HG02610 (cell line): ENCODE data around the gene FNDC3A.

Source experiments
- ATAC-seq: cut with Tn5 transposase; IDR thresholded peaks from one replicate; pipeline ENCODE4 v1.9.1; 2021; ENCODE audit warnings: mild to moderate bottlenecking, moderate library complexity; ENCODE audit not compliant: unreplicated experiment

Gene FNDC3A

DNA sequence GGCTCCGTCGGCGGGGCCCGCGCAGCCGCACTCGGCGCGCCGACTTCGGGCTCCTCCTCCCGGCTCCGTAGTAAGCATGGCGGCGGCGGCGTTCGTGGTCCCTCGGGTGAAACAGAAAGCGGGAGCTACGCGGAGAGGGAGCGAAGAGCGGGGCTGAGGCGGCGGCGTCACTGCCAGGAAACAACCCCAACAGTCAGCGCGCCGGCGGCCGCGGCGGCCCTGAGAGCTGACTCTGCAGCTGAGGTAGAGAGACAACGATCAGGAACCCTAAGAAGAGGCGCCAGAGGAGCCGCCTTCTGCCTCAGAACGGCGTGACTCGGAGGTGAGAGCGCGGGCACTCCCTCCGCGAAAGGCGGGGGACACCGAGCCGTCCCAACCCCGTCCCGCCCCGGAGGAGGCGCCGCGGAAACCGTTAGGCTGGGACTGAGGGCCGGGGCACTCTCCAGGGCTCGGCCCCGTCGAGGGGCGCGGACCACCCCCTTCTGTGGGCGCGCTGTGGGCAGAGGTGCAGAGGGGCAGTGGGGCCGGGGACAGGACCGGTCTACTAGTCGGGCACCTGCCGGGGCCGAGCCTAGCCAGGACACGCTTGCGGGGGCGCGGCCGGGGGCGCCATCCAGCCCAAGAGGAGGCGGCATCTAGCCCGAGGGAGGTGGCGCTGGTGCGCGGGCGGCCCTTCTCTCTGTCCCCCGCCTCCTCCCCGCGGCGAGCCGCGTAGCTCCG lies at the start of gene FNDC3A:
Gene FNDC3A (plus strand): TSS at position 57 of the 720 bp plus-strand sequence. CDS start 30,279 bp downstream, outside the sequence.
- ATAC-seq = peak; percentile 64

GRCh38 chr13:48928757-48929430 lies 46.8 kb upstream of the FNDC3A start:
- no peak for ATAC-seq

GRCh38 chr13:48930918-48931317 lies 44.8 kb upstream of the FNDC3A start:
- no peak for ATAC-seq

GRCh38 chr13:48938308-48938943 lies 37.3 kb upstream of the FNDC3A start:
- ATAC-seq = no peak

GRCh38 chr13:48939728-48940127 lies 36.0 kb upstream of the FNDC3A start:
- ATAC-seq = no peak

- ATAC-seq = no peak
Measured at GRCh38 chr13:48942131-48942530, 33.6 kb upstream of the FNDC3A start.

GRCh38 chr13:48944221-48944620 lies 31.5 kb upstream of the FNDC3A start:
- no peak for ATAC-seq

GRCh38 chr13:48945626-48946025 lies 30.1 kb upstream of the FNDC3A start:
- no peak for ATAC-seq

DNA sequence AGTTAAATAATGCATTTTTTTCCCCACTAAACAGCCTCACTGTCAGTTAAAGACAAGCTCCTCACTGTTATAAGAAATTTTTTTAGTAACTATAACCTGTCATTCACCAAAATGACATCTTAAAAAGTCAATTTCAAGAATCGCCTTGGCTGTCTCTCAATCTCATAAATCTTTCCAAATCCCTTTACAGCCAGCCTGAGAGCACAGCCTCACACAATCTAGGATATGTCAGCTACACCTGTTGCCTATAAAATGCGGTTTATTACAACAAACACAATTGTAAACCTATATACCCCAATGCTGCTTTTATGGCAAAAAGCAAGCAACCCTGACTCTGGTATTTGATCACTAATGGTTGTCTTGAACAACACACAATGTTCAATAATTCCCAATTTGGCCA lies 29.5 kb upstream of the FNDC3A start:
- ATAC-seq = no peak

- no peak for ATAC-seq
Measured at GRCh38 chr13:48949566-48950500, 25.9 kb upstream of the FNDC3A start.

DNA sequence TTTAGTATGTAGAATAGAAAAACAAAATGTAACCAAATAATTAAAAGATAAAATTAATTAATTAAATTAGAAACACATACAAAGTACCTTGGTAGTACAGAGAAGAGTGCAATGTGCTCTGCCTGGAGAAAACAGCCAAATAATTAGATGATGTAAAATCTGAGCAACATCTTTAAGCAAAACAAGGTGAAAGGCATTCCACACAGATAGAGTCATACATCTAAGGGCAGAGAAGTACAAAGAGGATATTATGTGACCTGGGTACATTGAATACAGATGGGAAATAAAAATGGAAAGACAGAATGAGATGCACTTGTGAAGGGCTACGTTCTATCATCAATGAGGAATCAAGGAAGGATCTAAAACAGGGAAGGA lies 25.2 kb upstream of the FNDC3A start:
- no peak for ATAC-seq

DNA sequence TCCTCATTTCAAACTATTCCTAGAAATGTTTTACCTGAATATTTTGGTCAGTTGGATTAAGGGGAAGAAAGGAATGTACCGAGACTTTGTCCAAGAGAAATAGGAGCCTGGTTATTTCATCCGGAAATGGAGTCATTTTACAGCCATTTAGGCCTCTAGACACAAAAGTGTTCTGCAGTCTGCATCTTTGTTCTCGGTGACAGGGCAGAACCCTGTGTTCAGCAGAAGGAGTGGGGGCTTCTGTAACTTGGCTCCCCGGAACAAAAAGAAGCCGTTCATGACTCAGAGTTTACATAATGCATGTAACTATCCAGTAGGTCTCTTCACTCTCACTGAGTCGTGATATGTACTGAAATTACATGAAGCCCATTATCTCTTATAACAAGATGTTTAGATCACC lies 21.6 kb upstream of the FNDC3A start:
- no peak for ATAC-seq

DNA sequence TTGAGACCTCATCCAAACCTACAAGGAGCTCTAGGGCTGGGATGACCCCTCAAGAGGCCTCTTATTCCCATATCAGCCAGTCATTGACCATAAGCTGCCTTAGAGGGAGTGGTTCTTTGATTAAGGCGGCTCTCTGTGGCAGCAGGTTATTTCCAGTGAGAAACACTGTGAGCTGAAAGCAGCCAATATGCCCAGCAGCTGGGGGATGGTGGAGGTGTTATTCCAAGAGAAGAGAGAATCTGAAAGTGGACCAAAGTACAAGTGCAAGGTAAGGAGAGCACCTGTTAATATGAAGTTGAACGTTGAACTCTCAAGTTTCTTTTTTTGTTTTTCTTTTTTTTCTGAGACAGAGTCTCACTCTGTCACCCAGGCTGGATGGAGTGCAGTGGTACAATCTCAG lies 20.2 kb upstream of the FNDC3A start:
- ATAC-seq = no peak

DNA sequence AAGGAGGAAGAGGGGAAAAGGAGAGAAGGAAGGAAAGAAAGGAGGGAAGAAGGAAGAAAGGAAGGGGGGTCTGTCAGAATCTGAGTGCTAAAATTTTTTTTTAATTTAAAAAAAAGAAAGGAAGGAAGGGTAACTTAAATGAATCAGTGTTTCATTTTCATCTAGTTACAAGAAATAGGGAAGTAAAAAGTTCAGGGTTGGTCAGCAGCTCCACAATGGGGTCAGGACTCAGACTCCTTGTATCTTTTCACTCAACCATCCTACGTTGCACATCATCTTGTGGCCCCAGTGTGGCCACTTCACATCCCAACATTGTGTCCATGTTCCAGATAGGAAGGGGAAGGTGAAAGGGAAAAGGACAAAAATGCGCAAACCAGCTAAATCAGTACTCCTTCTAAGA lies 14.3 kb upstream of the FNDC3A start:
- no peak for ATAC-seq

DNA sequence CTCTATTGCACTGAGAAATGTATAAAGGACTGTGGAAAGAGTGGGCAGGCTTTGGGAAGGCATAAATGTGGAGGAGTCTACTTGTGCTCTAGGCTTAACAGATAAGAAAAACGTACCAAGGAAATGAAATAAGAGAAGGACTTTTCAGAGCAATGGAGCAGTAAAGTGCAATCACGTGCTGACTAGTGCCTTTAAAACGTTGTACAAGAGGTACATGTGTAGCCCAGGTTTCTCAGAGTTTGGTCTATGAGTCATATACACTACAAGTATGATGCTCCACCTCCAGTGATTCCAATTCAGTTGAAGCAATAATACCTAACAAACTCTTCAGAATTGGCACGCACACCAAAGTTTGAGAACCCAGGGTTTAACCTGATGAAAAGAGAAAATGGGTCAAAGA lies 13.4 kb upstream of the FNDC3A start:
- ATAC-seq = no peak

DNA sequence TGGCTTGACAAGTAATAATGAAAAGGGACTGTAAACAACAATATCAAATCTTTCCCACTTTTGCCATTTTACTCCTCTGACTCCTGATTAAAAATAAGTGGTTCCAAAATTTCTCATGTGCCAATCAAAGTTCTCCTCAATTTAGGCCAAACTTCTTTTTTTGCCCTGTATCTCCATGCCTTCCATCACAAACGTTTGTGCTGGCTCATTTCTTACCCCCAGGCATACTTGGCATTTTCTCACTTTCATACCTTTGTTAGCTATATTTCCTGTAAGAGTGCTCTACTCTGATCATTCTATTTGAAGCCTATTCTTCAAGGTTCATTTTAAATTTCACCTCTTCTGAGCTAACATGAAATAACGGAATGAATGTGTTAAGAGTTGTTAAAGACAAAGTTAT lies 10.0 kb upstream of the FNDC3A start:
- no peak for ATAC-seq

GRCh38 chr13:48969685-48970084 lies 6.0 kb upstream of the FNDC3A start:
- ATAC-seq = no peak

DNA sequence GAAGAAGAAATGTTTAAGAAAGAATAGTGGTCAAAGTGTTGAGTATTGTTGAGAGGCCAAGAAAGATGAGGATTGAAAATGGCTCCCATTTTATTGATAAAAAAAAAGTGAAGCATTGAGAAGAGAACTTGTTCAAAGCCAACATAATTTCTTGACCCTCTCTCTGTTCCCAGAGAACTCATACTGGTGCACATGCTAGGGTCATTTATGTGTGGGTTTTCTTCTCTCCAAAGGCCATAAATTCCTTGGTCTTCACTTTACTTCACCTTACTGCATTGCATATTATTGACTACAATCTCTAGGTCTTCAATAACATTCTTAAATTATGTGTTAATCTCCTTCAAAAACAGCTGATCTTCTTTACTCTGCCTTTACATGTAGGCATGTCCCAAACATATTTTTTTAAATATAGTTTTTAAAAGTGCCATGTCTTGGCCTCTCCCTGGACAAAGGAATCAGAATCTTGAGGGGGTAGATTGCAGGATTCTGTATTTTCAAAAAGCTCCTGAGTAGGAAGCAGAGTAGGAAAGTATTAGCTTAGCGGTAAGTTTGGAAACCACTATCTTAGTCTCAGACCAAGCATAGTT lies 1.8 kb upstream of the FNDC3A start:
- no peak for ATAC-seq

GRCh38 chr13:48975101-48975855 lies 434 bp upstream of the FNDC3A start:
- ATAC-seq = peak; percentile 16
